SK-N-MC (cell line): Measurements from ENCODE around the gene TMEM232.

ENCODE experiments used
- EZH2 ChIP-seq: fragments of 200-600 bp; sonication (generic); IDR thresholded peaks from one replicate; pipeline ENCODE4 v1.6.1; 2017; ENCODE audit warnings: antibody characterized with exemption
- POLR2AphosphoS5 ChIP-seq: IDR thresholded peaks from 2 replicates; pipeline ENCODE4 v1.6.1; 2012; ENCODE audit warnings: mild to moderate bottlenecking, low read depth, low read length, borderline replicate concordance

- TF ChIP-seq POLR2AphosphoS5, result no peak
- TF ChIP-seq EZH2, result no peak
These were observed 350.1 kb downstream of the TMEM232 start for GRCh38 chr5:110376281-110376951.
